DOHH2 (cell line): ENCODE results near the gene DHX30.

Source experiments
- CTCF ChIP-seq: fragments of 200-600 bp; sonication (generic); IDR thresholded peaks from one replicate; pipeline ENCODE4 v1.5.1; 2014; ENCODE audit warnings: antibody characterized with exemption, mild to moderate bottlenecking, low read depth, low read length; ENCODE audit not compliant: poor library complexity, severe bottlenecking
- EZH2phosphoT487 ChIP-seq: fragments of 200-600 bp; sonication (generic); IDR thresholded peaks from 2 replicates; pipeline ENCODE4 v1.6.1; 2017; ENCODE audit warnings: borderline replicate concordance, mild to moderate bottlenecking, antibody characterized with exemption, low read length, moderate library complexity, mixed read lengths

- TF ChIP-seq CTCF (no peak), EZH2phosphoT487 (no peak)
These were observed 45.0 kb downstream of the DHX30 start for GRCh38 chr3:47847801-47848518.
